Osteocyte (in vitro differentiated cells): Measurements from ENCODE around the gene DCUN1D3. TPM values are rescaled to one million over a fixed set of nuclear protein-coding genes. Genes with fewer than 3 reads are reported as not detected.

Experiments used
- DNase-seq: peaks from one replicate; pipeline ENCODE4 v3.0.0; 2021; ENCODE audit warnings: mixed read lengths; ENCODE audit not compliant: unreplicated experiment; ENCODE audit errors: extremely low spot score
- H3K27ac Mint-ChIP-seq: one replicate; pipeline ENCODE4 v1.8.0; 2021; ENCODE audit warnings: mild to moderate bottlenecking, mixed read lengths; ENCODE audit not compliant: unreplicated experiment
- H3K27me3 Mint-ChIP-seq: one replicate; pipeline ENCODE4 v1.8.0; 2021; ENCODE audit warnings: mixed read lengths; ENCODE audit not compliant: unreplicated experiment
- H3K36me3 Mint-ChIP-seq: one replicate; pipeline ENCODE4 v1.8.0; 2021; ENCODE audit warnings: mixed read lengths; ENCODE audit not compliant: unreplicated experiment
- H3K4me1 Mint-ChIP-seq: one replicate; pipeline ENCODE4 v1.8.0; 2021; ENCODE audit warnings: mixed read lengths; ENCODE audit not compliant: unreplicated experiment
- H3K4me3 Mint-ChIP-seq: one replicate; pipeline ENCODE4 v1.8.0; 2021; ENCODE audit warnings: mild to moderate bottlenecking, moderate library complexity, mixed read lengths; ENCODE audit not compliant: unreplicated experiment
- H3K9me3 Mint-ChIP-seq: one replicate; pipeline ENCODE4 v1.8.0; 2021; ENCODE audit warnings: mixed read lengths; ENCODE audit not compliant: unreplicated experiment
- total RNA-seq: library from RNA; stranded (reverse); gene quantifications from 2 replicates; pipeline ENCODE4 v1.2.1, GENCODE V29; 2021
- TF ChIP-seq, protein P1 (sequence below): fragments of 200-600 bp; sonication (generic); IDR thresholded peaks from 2 replicates; pipeline ENCODE4 v1.5.0; 2021; ENCODE audit warnings: antibody characterized with exemption, mild to moderate bottlenecking, moderate library complexity

DCUN1D3 gene
- total RNA-seq, 1 donor from 2014 or later, result 19.3 TPM

DNA sequence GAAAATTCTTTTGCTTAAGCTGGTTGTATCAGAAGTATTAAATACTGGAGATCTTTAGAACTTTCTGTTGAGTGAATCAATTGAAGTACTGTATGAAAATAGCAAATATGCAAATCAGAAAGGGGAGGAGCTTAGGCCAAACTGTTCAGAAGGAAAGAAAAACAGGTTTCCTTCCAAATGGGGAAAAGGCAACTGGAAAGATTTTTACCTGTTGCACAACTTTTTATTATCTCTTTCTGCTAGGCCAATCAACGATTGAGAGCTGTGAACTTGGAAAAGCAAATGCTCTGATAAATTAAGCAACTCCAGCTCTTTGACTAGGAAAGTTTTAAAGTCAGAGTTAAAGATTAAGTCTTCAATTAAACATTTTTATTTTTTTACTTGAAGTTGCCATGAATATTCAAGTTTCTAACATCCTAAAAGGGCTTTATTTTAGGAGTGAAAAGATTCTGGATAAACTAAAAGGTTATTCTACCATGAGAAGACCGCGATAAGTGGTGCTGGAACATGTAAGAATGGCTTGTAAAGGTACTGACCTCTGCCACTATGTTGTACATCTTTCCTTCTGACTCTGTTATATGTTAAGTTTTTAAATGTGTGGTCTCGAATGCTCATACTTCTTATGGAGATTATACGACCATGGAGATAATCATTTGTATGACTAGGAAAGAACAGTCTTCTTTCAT, 16.5 kb downstream of the DCUN1D3 start:
- Mint-ChIP-seq H3K9me3 (no peaks in the 10 kb centered on the region), H3K4me3 (no peak overlapping the region), H3K27me3 (no peaks in the 10 kb centered on the region), H3K27ac (no peak overlapping the region), H3K4me1 (peaks cover 32% of the 10 kb centered on the region), H3K36me3 (peaks cover 5% of the 10 kb centered on the region)
- DNase-seq, result no peak
- TF ChIP-seq, protein P1, sequence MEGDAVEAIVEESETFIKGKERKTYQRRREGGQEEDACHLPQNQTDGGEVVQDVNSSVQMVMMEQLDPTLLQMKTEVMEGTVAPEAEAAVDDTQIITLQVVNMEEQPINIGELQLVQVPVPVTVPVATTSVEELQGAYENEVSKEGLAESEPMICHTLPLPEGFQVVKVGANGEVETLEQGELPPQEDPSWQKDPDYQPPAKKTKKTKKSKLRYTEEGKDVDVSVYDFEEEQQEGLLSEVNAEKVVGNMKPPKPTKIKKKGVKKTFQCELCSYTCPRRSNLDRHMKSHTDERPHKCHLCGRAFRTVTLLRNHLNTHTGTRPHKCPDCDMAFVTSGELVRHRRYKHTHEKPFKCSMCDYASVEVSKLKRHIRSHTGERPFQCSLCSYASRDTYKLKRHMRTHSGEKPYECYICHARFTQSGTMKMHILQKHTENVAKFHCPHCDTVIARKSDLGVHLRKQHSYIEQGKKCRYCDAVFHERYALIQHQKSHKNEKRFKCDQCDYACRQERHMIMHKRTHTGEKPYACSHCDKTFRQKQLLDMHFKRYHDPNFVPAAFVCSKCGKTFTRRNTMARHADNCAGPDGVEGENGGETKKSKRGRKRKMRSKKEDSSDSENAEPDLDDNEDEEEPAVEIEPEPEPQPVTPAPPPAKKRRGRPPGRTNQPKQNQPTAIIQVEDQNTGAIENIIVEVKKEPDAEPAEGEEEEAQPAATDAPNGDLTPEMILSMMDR, result no peak

DNA sequence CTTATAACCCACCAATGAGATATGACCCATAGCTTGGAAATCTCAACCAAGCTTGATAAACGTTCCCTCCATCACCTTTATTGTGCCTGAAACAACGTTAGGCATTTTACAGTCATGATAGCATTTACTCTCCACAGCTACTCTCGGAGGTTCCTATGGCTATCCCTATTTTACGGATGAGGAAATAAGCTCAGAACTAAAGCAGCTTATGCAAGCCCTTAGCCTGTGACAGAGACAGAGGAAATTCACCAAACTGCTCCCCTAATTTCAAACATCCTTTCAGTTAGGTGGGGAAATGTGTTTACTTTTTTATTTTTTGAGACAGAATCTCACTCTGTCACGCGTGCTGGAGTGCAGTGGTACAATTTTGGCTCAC, 18.7 kb downstream of the DCUN1D3 start:
- Mint-ChIP-seq H3K4me1 (peaks cover 42% of the 10 kb centered on the region), H3K9me3 (no peaks in the 10 kb centered on the region), H3K4me3 (no peak overlapping the region), H3K27me3 (no peaks in the 10 kb centered on the region), H3K27ac (peak overlapping the region; percentile 62), H3K36me3 (peaks cover 10% of the 10 kb centered on the region)
- no peak for DNase-seq
- TF ChIP-seq, protein P1, result no peak

DNA sequence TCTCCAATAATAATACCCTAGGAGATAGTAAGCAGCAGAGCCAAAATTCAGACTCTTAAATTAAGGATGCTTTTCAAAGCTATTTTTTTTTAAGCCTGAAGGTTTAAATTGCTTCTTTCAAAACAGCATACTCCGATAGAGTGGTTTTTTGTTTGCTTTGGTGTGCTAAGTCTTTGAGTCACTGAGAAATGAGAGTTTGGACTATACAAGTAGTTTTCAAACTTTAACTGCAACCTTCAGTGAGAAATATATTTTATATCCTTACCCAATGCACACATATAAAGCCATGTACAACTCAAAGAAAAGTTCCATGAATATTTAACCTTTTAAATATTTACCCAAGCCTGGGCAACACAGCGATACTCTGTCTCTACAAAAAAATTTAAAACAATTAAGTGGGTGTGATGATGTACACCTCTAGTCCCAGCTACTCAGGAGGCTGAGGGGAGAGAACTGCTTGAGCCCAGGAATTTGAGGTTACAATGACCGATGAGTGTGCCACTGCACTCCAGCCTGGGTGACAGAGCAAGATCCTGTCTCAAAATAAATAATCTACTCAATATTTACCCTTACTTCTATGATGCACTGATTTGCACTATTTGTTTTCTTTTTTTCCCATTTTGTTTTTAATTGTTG, 19.2 kb downstream of the DCUN1D3 start:
- no peaks in the 10 kb centered on the region for H3K27me3 Mint-ChIP-seq
- peaks cover 7% of the 10 kb centered on the region for H3K36me3 Mint-ChIP-seq
- H3K27ac Mint-ChIP-seq, result peak overlapping the region; percentile 62
- no peaks in the 10 kb centered on the region for H3K9me3 Mint-ChIP-seq
- H3K4me1 Mint-ChIP-seq, result peaks cover 42% of the 10 kb centered on the region
- no peak overlapping the region for H3K4me3 Mint-ChIP-seq
- TF ChIP-seq, protein P1, result no peak
- no peak for DNase-seq

DNA sequence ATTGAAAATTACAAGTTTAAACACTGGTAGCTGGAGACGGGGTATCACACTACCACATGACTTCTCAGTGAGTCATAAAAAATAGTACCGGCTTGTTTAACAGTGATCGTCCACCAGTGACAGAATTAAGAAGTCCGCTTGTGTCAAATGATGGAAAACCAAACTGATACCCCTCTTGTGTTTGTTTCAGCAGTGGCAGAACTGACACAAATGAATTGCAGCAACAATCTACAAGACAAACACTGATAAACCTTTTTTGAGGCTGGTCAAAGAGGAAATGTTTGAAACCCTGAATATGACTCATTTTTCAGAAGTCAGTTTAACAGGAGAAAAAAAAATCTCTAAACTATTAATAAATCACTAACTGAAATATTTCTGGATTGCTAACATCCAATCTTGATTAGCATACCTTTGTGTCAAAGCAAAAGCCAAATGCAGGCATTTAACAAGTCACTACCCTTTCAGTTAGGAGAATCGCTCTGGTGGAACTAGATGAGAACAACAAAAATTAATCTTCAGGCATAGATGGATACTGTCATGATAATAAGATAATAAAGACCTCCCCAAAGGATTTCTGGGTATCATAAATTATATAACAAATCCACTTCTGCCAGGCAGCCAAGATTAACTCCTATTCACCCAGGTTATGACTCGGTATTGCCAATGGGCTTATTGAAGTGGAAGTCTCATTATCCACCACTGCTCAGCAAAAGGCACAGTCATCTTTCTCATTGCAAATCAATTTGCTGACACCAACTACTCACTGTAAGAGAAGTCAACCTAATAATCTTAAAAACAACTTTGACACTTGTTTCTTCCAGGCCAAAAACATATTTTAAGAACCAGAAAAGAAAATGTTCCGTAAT, 20.8 kb downstream of the DCUN1D3 start:
- DNase-seq, result no peak
- Mint-ChIP-seq H3K9me3 (no peaks in the 10 kb centered on the region), H3K27ac (peak overlapping the region; percentile 88), H3K27me3 (no peaks in the 10 kb centered on the region), H3K36me3 (peaks cover 7% of the 10 kb centered on the region), H3K4me1 (peaks cover 52% of the 10 kb centered on the region), H3K4me3 (peak overlapping the region; percentile 34)
- TF ChIP-seq, protein P1, result no peak
